Sigmoid colon (tissue), 4 donors: ENCODE measurements around the gene GARNL3.

Source experiments
- CTCF ChIP-seq, 4 experiments: fragments of 450-650 bp in 3 of 4; fragments of 200-600 bp in 1 of 4; IDR thresholded peaks; one replicate each; pipeline ENCODE4 v1.5.1; 2016 to 2019; ENCODE audit warnings: antibody characterized with exemption in 4 of 4, mild to moderate bottlenecking in 3 of 4, moderate library complexity in 2 of 4
- EP300 ChIP-seq, 4 donors: sonication (generic); formaldehyde crosslinking; IDR thresholded peaks; one replicate each; pipeline ENCODE4 v1.6.1; 2017; ENCODE audit warnings: antibody characterized with exemption in 4 of 4
- POLR2A ChIP-seq, 2 donors: fragments of 450-650 bp; IDR thresholded peaks; one replicate each; pipeline ENCODE4 v1.6.1; 2016; ENCODE audit warnings: antibody characterized with exemption in 2 of 2, mild to moderate bottlenecking in 2 of 2, moderate library complexity in 2 of 2
- POLR2AphosphoS5 ChIP-seq, 4 donors: sonication (generic); formaldehyde crosslinking; IDR thresholded peaks; one replicate each; pipeline ENCODE4 v1.6.1; 2017; ENCODE audit warnings: antibody characterized with exemption in 4 of 4

GRCh38 chr9:127390248-127390545 is 125.6 kb downstream of the GARNL3 start:
- TF ChIP-seq CTCF (IDR thresholded peaks at IDR 0.05) (no peak), POLR2AphosphoS5 (IDR thresholded peaks at IDR 0.05) (no peak), POLR2A (IDR thresholded peaks at IDR 0.05) (no peak), EP300 (IDR thresholded peaks at IDR 0.05) (no peak)
